Activated CD8-positive, alpha-beta T cell treated with anti-CD3 and anti-CD28 coated beads for 36 hours (primary cell): ENCODE measurements around the gene COL18A1. TPM values are rescaled to one million over a fixed set of nuclear protein-coding genes. Genes with fewer than 3 reads are reported as not detected.

ENCODE experiments used
- ATAC-seq: fragments of 200-7000 bp; cut with Tn5 transposase; one replicate; pipeline ENCODE4 v1.10.0; 2021; ENCODE audit warnings: mild to moderate bottlenecking, moderate library complexity
- CTCF ChIA-PET: fragments of 350-600 bp; sonication (Branson Sonifier 250); formaldehyde crosslinking; loops from one replicate; lab custom pipeline; 2021; ENCODE audit warnings: antibody characterized with exemption; lab: Charles Lee
- POLR2A ChIA-PET: fragments of 350-600 bp; sonication (Branson Sonifier 250); formaldehyde crosslinking; loops from one replicate; lab custom pipeline; 2021; ENCODE audit warnings: antibody characterized with exemption; lab: Charles Lee
- DNase-seq: peaks from one replicate; pipeline ENCODE4 v3.0.0-alpha.2; 2020
- H3K27ac Mint-ChIP-seq: one replicate; pipeline ENCODE4 v1.8.0; 2021; ENCODE audit warnings: mild to moderate bottlenecking, mixed read lengths
- H3K27me3 Mint-ChIP-seq: one replicate; pipeline ENCODE4 v1.8.0; 2021; ENCODE audit warnings: mixed read lengths
- H3K36me3 Mint-ChIP-seq: one replicate; pipeline ENCODE4 v1.8.0; 2021; ENCODE audit warnings: low read depth, mixed read lengths
- H3K4me1 Mint-ChIP-seq: one replicate; pipeline ENCODE4 v1.8.0; 2021; ENCODE audit warnings: low read depth, mixed read lengths
- H3K4me3 Mint-ChIP-seq: one replicate; pipeline ENCODE4 v1.8.0; 2021; ENCODE audit warnings: mild to moderate bottlenecking, moderate library complexity, mixed read lengths
- H3K9me3 Mint-ChIP-seq: one replicate; pipeline ENCODE4 v1.8.0; 2021; ENCODE audit warnings: mixed read lengths
- CTCF ChIP-seq: fragments of 200-600 bp; IDR thresholded peaks from one replicate; pipeline ENCODE4 v1.8.0; 2022; ENCODE audit warnings: antibody characterized with exemption, mild to moderate bottlenecking
- intact Hi-C: fragments of 100-400 bp; cut with micrococcal nuclease; formaldehyde crosslinking; loops from one replicate; pipeline ENCODE4 v1.10.0; 2022
- total RNA-seq, 2 experiments: library from RNA; stranded (reverse); gene quantifications; one replicate each; pipeline ENCODE4 v1.2.3, GENCODE V29; 2021

The COL18A1 gene
- total RNA-seq, 2 experiments from 2014 or later, result 9.4 to 9.7 TPM

GRCh38 chr21:45493401-45494001, 88.5 kb downstream of the COL18A1 start:
- ATAC-seq (no peak), DNase-seq (no peak)
- ChIA-PET POLR2A (no interaction called here), CTCF (no interaction called here)
- no peaks in the 10 kb centered on the region for H3K9me3 Mint-ChIP-seq
- no peaks in the 10 kb centered on the region for H3K27me3 Mint-ChIP-seq
- intact Hi-C loops, result no loop called here
- no peak overlapping the region for H3K27ac Mint-ChIP-seq
- TF ChIP-seq CTCF, result no peak
- H3K4me3 Mint-ChIP-seq, result no peak overlapping the region
- H3K36me3 Mint-ChIP-seq, result no peaks in the 10 kb centered on the region
- no peaks in the 10 kb centered on the region for H3K4me1 Mint-ChIP-seq

- peaks cover 3% of the 10 kb centered on the region for H3K36me3 Mint-ChIP-seq
- no peak overlapping the region for H3K27ac Mint-ChIP-seq
- no peak for TF ChIP-seq CTCF
- intact Hi-C loops, result no loop called here
- no peaks in the 10 kb centered on the region for H3K27me3 Mint-ChIP-seq
- ChIA-PET POLR2A (no interaction called here), CTCF (no interaction called here)
- DNase-seq (no peak), ATAC-seq (no peak)
- H3K4me3 Mint-ChIP-seq, result no peak overlapping the region
- no peaks in the 10 kb centered on the region for H3K9me3 Mint-ChIP-seq
- no peaks in the 10 kb centered on the region for H3K4me1 Mint-ChIP-seq
These were observed 89.3 kb downstream of the COL18A1 start for GRCh38 chr21:45494135-45494850.

- H3K27ac Mint-ChIP-seq, result no peak overlapping the region
- intact Hi-C loops, result no loop called here
- no peak for DNase-seq
- H3K4me1 Mint-ChIP-seq, result peaks cover 4% of the 10 kb centered on the region
- TF ChIP-seq CTCF, result no peak
- H3K27me3 Mint-ChIP-seq, result no peaks in the 10 kb centered on the region
- no peak for ATAC-seq
- H3K4me3 Mint-ChIP-seq, result no peak overlapping the region
- peaks cover 6% of the 10 kb centered on the region for H3K36me3 Mint-ChIP-seq
- ChIA-PET CTCF (no interaction called here), POLR2A (no interaction called here)
- no peaks in the 10 kb centered on the region for H3K9me3 Mint-ChIP-seq
These were observed 90.1 kb downstream of the COL18A1 start for GRCh38 chr21:45494851-45495680.

GRCh38 chr21:45496151-45496967, 91.4 kb downstream of the COL18A1 start:
- Mint-ChIP-seq H3K9me3 (no peaks in the 10 kb centered on the region), H3K4me1 (peaks cover 4% of the 10 kb centered on the region), H3K4me3 (no peak overlapping the region), H3K36me3 (peaks cover 7% of the 10 kb centered on the region), H3K27me3 (no peaks in the 10 kb centered on the region), H3K27ac (no peak overlapping the region)
- DNase-seq (no peak), ATAC-seq (no peak)
- intact Hi-C loops, result no loop called here
- CTCF ChIA-PET, result no interaction called here
- no peak for TF ChIP-seq CTCF
- POLR2A ChIA-PET, result no interaction called here
